Motor neuron (in vitro differentiated cells): Measurements from ENCODE around the gene MPZL3. TPM values are rescaled to one million over a fixed set of nuclear protein-coding genes. Genes with fewer than 3 reads are reported as not detected.
A peak's percentile ranks its signal among the peaks of the same experiment; 100 is the strongest.

Experiments
- ATAC-seq, 8 experiments: fragments of 200-7000 bp; cut with Tn5 transposase; replicated peaks in 6 of 8; 2 replicates each; pipeline ENCODE4 v1.8.0; 2021; ENCODE audit warnings: mild to moderate bottlenecking in 8 of 8, moderate library complexity in 8 of 8
- H3K27ac ChIP-seq, 2 donors: fragments of 250-450 bp; sonication (Bioruptor Pico); 2 replicates each; pipeline ENCODE4 v1.9.0; 2021; ENCODE audit warnings: antibody characterized with exemption in 2 of 2, mild to moderate bottlenecking in 2 of 2, moderate library complexity in 1 of 2
- H3K4me1 ChIP-seq, 2 donors: fragments of 250-450 bp; sonication (Bioruptor Pico); replicated peaks in 1 of 2; 2 replicates each; pipeline ENCODE4 v1.6.1; 2021; ENCODE audit warnings: antibody characterized with exemption in 2 of 2, mild to moderate bottlenecking in 2 of 2, moderate library complexity in 1 of 2
- H3K4me3 ChIP-seq, 5 donors: fragments of 250-450 bp; sonication (Bioruptor Pico); 2 replicates each; pipeline ENCODE4 v1.9.0; 2021; ENCODE audit warnings: antibody characterized with exemption in 5 of 5, mild to moderate bottlenecking in 5 of 5, moderate library complexity in 4 of 5
- WGBS, 10 experiments: fragments of 450-650 bp; shearing (Covaris generic); methylation state at CpG; one replicate each; pipeline ENCODE4 v1.0.0; 2022; 5-methylcytosine and 5-hydroxymethylcytosine counted together
- in situ Hi-C, 9 experiments: fragments of 400-800 bp; cut with MboI; loops; one replicate each; pipeline ENCODE4 v1.15.0; 2021; ENCODE audit warnings: low sequenced_read_pairs in 9 of 9, low pct_unique_long_range_greater_than_20kb in 2 of 9; ENCODE audit not compliant: unreplicated experiment in 9 of 9
- total RNA-seq, 8 experiments: library from RNA; unstranded; fragments of 300-600 nt; gene quantifications; 2 replicates each; pipeline versions ENCODE4 v1.2.3 to v1.2.4, GENCODE V29; 2022

The MPZL3 gene
- total RNA-seq, 8 experiments from 2014 or later = 0.08 to 6.2 (median 0.75) TPM; not detected in 2

DNA sequence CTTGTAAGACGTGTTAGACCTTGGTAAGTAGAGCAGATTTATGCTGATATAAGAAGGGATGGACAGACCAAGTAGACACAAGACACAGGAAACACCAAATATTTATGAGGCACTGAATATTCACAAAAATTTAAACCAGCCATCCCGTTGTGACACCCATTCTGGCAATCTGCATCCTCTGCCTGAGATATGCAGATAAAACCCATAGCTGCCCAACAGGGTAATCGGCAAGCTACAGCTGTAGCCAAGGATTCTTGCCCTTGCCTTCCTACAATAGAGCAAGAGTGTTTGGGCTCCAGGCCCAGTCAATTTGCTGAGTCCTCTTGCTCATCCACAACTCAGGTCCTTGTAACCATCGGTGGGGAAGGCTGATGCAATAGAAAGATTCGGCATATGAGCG, 30.4 kb upstream of the MPZL3 start:
- peak in 2 of 8 experiments; percentile 87 to 91 for ATAC-seq
- Histone ChIP-seq H3K4me1 (no peaks in the 10 kb centered on the region), H3K27ac (no peak overlapping the region), H3K4me3 (no peak overlapping the region)
- in situ Hi-C loops = no loop called here
- 0 to 87% (median 52%) methylated on average over 1 to 6 of the region's 6 CpGs; no CpG with 5 or more reads in 1 of the 10 experiments for WGBS, 10 experiments

DNA sequence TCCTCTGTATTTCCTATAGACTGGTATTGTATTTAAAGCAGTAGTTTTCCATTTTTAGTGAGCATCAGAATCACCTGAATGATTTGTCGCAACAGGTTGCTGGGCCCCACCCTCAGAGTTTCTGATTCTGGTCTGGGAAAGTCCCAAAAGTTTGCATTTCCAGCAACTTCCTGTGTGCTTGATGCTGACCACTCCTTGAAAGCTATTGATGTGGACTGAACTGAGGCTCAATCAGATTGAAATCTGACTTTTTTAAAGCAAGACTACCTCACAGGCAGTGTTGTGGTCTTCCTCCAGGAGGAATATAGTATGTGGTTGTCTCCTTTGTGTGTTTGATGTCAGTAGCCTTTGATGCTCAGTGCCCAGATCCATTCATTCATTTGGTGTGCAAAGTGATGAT, 29.1 kb upstream of the MPZL3 start:
- H3K27ac ChIP-seq = no peak overlapping the region
- ATAC-seq = peak in 1 of 8 experiments; percentile 27
- WGBS, 10 experiments = 14 to 100% (median 90%) methylated on average over 1 of the region's 1 CpG; no CpG with 5 or more reads in 2 of the 10 experiments
- in situ Hi-C loops = no loop called here
- H3K4me1 ChIP-seq = no peaks in the 10 kb centered on the region
- H3K4me3 ChIP-seq = no peak overlapping the region

DNA sequence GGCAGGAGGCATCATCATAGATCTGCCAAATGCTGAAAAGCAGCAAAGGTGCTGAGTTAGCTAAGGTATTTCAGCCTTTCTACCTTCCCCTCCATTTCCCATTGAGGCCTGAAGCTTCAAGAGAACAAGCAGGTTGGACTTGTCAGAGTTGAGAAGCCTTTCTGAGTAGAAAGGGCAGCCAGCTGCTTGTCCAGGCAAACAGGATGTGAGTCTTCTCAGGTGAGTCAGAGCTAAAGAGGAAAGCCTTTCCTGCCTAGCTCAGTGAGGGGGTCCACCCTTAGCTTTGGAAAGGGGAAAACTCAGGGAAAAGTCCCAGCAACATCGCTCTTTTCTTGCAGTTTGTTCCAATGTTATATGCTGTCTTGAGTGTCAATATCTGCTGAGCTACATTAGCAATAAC, 25.1 kb upstream of the MPZL3 start:
- ATAC-seq = no peak
- H3K27ac ChIP-seq = no peak overlapping the region
- no peaks in the 10 kb centered on the region for H3K4me1 ChIP-seq
- 50 to 100% (median 91%) methylated on average over 1 of the region's 1 CpG; no CpG with 5 or more reads in 3 of the 10 experiments for WGBS, 10 experiments
- no peak overlapping the region for H3K4me3 ChIP-seq
- in situ Hi-C loops = no loop called here

DNA sequence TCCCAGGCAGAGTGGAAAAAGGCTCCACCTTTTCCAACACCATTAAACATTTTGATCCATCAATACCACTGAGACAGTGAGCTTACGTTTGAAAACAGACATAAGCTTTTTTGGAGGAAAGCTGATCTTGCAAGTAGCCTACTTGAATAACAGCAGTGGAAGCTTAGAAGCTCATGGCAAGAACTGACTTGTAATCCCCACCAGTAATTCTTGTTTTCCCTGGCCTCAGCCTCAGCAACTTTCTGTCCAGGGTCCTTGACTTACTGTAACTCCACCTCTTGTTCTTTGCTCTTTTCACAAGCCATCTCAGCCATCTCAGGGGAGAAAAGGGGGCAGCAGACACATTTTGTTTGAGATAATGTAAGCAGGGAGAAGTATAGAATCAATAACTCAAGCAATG, 24.3 kb upstream of the MPZL3 start:
- in situ Hi-C loops = no loop called here
- WGBS, 10 experiments = 17 to 80% (median 60%) methylated on average over 1 of the region's 1 CpG; no CpG with 5 or more reads in 2 of the 10 experiments

DNA sequence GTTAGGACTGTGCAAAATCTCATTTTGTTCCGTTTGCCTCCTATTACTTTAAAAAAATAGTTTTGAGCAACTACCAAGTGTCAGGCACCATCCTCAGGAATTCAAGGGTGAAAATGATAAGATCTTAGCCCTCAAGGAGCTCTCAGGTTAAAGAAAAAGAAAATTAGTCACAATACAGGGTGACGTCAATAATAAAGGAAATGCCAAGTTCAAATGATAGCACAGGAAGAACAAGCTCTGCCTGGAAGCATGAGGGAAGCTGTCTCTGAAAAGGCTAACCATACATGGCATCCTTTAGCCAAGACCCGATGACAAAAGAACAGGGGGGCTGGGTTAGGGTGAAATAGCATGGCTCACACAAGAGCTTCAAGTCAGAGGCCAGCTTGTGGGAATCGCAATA, 23.0 kb upstream of the MPZL3 start:
- Histone ChIP-seq H3K27ac (no peak overlapping the region), H3K4me1 (no peaks in the 10 kb centered on the region), H3K4me3 (no peak overlapping the region)
- in situ Hi-C loops = no loop called here
- 17 to 72% (median 60%) methylated on average over 1 to 4 of the region's 4 CpGs; no CpG with 5 or more reads in 1 of the 10 experiments for WGBS, 10 experiments
- ATAC-seq = no peak

More for the DNA sequence above, 24.3 kb upstream of the MPZL3 start:
- no peak overlapping the region for H3K27ac ChIP-seq
- H3K4me3 ChIP-seq = no peak overlapping the region
- ATAC-seq = no peak
- no peaks in the 10 kb centered on the region for H3K4me1 ChIP-seq

DNA sequence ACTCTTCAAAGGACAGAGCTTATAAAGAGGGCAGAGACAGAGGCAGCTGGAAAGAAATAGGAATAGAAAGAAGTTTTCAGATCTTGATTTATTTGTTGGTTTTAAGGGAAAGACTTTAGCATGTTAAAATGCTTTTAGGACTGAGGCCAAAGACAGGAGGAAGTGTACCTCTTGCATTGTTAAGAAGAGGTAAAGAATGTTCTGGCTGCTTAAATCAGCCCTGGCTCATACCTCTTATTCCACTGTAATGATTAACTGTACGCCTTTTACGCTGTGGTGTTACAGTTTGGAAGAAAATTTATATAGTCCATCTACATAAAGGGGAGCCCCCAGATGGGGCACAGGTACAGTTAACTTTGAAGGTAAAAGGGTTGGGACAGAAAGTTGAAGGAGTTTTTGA, 22.0 kb upstream of the MPZL3 start:
- in situ Hi-C loops = no loop called here
- no peak for ATAC-seq
- Histone ChIP-seq H3K4me1 (no peaks in the 10 kb centered on the region), H3K4me3 (no peak overlapping the region), H3K27ac (no peak overlapping the region)
- WGBS, 10 experiments = 54 to 100% (median 89%) methylated on average over 1 to 2 of the region's 2 CpGs; no CpG with 5 or more reads in 4 of the 10 experiments

DNA sequence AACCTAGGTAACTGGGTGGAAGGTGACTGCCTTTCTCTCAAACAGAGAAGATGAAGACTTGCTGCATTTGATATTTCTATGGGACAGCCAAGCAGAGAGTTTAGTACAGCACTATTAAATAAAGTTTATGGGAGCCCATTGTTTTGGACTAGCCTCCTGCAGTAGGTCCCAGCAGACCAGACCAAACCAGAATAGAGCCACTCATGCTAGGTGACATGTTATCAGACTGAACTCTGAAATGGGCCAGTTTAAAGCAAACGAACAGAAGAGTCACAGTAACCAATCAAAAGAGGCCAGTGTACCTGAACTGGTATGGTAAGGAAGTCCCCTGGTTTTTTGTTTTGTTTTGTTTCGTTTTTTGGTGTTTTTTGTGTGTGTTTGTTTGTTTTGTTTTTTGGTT, 19.8 kb upstream of the MPZL3 start:
- Histone ChIP-seq H3K4me1 (no peaks in the 10 kb centered on the region), H3K27ac (no peak overlapping the region), H3K4me3 (no peak overlapping the region)
- no peak for ATAC-seq
- in situ Hi-C loops = no loop called here
- WGBS, 10 experiments = 0 to 73% (median 42%) methylated on average over 1 to 2 of the region's 2 CpGs; no CpG with 5 or more reads in 3 of the 10 experiments

DNA sequence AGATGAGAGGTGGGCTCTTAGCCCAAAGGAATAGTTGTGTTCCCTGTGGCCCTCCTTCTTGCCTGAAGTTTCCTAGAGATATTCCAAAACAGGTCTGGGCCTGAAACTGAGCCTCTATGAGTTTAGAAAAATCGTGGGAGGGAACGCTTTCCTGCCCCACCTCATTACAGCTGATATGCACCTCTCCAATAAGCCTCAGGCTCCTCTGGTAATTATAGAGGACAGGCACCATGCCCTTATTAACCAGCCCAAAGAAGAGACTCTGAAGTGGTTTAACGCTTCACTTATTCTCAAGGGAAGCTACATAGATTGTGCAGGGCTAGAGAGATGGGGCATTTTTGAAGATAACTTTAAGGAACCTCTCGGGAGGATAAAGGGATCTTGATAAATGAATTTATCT, 15.3 kb upstream of the MPZL3 start:
- WGBS, 10 experiments = 10 to 92% (median 58%) methylated on average over 1 to 2 of the region's 4 CpGs; no CpG with 5 or more reads in 2 of the 10 experiments
- Histone ChIP-seq H3K27ac (no peak overlapping the region), H3K4me1 (no peaks in the 10 kb centered on the region), H3K4me3 (no peak overlapping the region)
- ATAC-seq = peak in 1 of 8 experiments; percentile 5
- in situ Hi-C loops = no loop called here

DNA sequence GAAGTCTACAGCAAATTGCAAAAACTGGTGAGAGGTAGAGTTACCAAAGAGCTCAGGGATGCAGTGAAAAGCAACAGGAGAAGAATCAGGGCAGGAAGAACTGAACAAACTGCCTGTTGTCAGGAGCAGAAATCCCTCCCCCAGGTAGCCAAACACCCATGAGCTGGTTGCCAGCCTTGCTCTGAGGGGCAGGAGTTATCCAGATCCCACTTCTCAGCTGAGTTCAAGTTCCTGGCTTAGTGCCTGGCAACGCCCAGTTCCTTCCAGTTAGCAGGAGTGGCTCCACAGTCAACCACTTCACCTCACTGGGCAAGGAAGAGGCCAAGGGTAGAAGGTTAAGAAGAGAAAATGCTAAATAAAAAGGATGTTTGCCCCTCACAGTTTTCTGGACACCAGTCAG, 13.8 kb upstream of the MPZL3 start:
- in situ Hi-C loops = no loop called here
- WGBS, 10 experiments = 56 to 86% (median 86%) methylated on average over 1 of the region's 1 CpG; no CpG with 5 or more reads in 7 of the 10 experiments
- Histone ChIP-seq H3K4me3 (no peak overlapping the region), H3K4me1 (no peaks in the 10 kb centered on the region), H3K27ac (no peak overlapping the region)
- peak in 2 of 8 experiments; percentile 17 to 23 for ATAC-seq

DNA sequence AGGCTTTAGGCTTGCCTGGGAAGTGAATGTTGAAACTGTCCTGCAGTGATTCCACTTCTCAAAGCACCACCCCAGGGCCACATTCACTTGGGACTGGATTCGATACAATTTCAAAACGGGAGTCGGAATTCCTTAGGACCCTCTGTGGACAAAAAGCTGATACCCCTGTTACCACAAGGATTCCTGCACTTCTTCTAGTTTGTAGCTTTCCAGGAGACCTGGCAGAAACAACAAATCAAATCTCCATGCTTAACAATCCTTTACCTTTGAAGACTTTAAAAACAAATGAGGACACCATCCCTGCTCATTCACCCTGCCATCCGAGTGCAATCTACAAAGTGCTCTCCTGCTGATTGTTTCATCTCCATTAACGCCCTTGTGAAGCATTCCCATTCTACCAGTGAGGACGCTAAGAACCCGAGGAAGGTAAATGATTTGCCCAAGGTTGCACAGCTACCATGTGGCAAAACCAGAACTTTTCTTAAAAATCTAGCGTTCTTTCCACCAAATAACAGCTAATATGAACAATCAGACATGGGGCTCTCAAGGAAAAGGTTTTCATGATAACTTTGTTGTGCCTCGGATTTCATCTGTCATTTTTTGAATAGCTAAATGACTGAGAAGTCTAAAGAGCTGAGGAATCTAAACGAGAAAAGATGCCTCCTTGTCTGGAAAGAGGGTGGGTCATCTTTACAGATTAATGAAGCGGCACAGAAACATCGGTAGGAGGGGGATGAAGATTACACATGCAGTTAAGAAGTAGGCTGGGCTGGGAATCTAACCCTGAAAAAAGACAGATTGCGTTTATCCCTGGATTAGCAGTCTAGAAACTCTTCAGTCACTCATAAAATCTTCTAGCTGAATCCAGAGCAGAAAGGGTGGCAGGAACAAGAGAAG, 12.7 kb upstream of the MPZL3 start:
- 23 to 73% (median 51%) methylated on average over 3 to 12 of the region's 13 CpGs for WGBS, 10 experiments
- Histone ChIP-seq H3K4me1 (no peaks in the 10 kb centered on the region), H3K4me3 (no peak overlapping the region), H3K27ac (no peak overlapping the region)
- in situ Hi-C loops = no loop called here
- ATAC-seq = no peak

DNA sequence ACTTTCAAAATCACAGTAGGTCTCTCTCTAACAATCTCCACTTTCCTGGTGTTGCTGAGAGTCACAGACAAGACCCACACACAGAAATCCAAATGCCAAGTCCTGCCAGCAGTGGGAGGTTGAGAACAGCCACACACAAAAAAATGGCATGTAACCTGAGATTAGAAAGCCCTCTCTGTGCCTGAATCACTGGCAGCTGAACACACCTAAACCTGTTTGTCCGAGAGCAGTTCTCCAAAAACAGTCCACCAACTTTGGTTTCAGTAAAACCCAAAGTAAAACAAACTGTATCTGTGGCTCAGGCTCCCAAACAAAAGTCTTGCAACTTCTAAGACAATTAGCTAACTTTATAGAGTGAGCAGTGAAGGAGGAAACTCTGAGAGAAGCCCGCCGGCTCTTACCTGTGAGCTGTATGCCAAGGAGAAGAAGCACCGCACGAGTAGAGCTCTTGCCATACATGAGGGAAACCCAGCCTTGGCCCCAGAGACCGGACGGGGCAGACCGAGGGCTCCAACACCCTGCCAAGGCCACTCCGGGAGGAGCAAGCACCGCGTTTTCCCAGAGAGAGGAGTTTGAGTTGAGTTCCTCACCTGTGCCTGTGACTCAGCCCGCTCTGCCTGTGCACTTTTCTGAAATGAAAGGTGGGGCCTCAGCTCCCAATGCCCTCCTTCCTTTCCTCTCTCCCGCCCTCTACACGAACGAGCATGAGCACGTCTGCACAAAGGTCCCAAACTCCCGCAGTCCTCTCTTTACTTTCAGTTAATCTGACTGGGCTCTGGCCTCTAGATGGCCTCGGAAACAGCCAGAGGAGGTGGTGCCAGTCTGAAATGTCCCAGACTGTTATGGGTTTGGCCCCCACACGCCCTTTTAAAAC, 11.8 kb upstream of the MPZL3 start, which contains the start of gene MPZL2:
Gene MPZL2 (minus strand): TSS at position 603 of the 874 bp plus-strand sequence. CDS start 144 bp downstream, at position 459.
- peak in 3 of 8 experiments; percentile 77 to 88 (median 86) for ATAC-seq
- Histone ChIP-seq H3K4me1 (no peaks in the 10 kb centered on the region), H3K4me3 (no peak within 1 kb of the TSS), H3K27ac (no peak within 1 kb of the TSS)
- 13 to 100% (median 40%) methylated on average over 1 to 13 of the region's 19 CpGs; no CpG with 5 or more reads in 1 of the 10 experiments for WGBS, 10 experiments
- in situ Hi-C loops = no loop called here

DNA sequence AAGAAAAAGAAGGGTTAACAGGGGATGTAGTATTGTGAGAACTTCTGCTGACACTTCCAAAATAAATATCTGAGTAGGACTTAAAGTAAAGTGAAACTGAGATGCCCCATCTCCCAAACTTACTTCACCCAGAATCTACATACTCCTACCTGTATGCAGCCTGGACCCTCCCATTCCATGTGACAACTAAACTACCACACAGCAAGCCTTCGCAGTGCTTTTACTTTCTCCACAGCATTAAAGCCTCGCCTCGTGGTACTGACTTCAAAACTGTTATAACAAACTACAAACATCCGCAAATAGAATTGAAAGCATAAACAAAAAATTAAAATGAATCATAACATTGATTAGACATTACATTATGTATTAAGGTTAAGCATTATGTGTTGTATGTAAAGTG, 10.9 kb upstream of the MPZL3 start:
- 39 to 89% (median 82%) methylated on average over 3 to 4 of the region's 4 CpGs; no CpG with 5 or more reads in 2 of the 10 experiments for WGBS, 10 experiments
- H3K4me1 ChIP-seq = no peaks in the 10 kb centered on the region
- in situ Hi-C loops = no loop called here
- H3K4me3 ChIP-seq = no peak overlapping the region
- H3K27ac ChIP-seq = no peak overlapping the region
- no peak for ATAC-seq

DNA sequence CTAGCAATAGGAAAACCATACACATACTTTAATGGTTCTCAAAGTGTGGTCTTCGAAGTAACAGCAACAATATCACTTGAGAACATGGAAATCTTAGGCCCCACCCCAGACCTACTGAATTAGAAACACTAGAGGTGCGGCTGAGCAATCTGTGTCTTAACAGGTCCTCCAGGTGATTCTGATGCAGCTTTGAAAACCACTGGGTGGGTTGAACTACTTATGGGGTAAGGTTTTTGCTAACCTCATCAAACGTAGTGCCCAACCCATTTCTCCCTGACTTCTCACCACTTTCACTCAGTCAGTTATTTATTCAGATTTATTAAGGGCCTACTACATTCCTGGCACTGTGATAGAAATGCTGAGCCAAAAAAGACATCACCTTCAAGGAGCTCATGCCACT, 8.2 kb upstream of the MPZL3 start:
- no peak for ATAC-seq
- Histone ChIP-seq H3K27ac (no peak overlapping the region), H3K4me1 (no peaks in the 10 kb centered on the region), H3K4me3 (no peak overlapping the region)
- WGBS, 10 experiments = 50 to 83% (median 67%) methylated on average over 1 to 3 of the region's 3 CpGs; no CpG with 5 or more reads in 3 of the 10 experiments
- in situ Hi-C loops = no loop called here
